GM19238 (cell line): ENCODE results near the gene PANK4.

Source experiments
- DNase-seq: peaks from one replicate; pipeline ENCODE4 v3.0.0; 2011; ENCODE audit warnings: low spot score; ENCODE audit not compliant: insufficient read length

PANK4 gene

GRCh38 chr1:2512862-2513421 lies 13.5 kb downstream of the PANK4 start:
- DNase-seq: no peak

DNA sequence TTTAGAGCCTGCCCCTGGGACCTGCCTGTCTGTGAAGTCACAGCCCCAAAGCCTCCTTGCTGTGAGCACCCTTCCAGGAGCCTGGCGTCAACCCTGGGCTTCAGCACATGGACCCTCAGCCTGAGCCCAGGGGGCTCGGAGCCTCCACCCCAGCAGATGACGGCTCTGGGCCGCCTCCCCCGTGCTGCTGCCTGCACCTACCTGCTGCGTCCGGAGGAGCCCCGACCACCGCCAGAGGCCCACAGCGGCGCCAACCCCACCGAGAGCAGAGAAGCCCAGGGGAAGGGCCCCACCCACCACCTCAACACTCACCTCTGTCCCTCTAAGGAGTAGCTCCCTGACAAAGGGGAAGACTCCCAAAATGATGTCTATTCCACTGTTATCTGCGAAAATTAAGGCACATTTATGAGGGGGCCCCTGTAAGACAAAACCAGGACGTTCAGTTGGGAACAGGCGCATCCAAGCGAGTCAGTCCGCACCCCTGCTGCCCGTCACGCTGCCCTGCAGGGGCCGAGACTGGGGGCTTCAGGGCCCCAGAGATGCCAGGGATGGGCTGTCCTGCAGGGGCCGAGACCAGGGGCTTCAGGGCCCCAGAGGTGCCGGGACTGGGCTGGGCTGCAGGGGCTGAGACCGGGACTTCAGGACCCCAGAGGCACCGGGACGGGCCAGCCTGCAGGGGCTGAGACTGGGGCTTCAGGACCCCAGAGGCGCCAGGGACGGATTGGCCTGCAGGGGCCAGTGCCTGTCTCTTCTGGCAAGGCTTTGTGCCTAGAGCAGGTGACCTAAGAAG lies 15.8 kb downstream of the PANK4 start:
- DNase-seq: no peak

GRCh38 chr1:2509589-2509988 lies 16.8 kb downstream of the PANK4 start:
- DNase-seq: no peak

GRCh38 chr1:2508751-2509150 lies 17.6 kb downstream of the PANK4 start:
- DNase-seq: no peak

DNA sequence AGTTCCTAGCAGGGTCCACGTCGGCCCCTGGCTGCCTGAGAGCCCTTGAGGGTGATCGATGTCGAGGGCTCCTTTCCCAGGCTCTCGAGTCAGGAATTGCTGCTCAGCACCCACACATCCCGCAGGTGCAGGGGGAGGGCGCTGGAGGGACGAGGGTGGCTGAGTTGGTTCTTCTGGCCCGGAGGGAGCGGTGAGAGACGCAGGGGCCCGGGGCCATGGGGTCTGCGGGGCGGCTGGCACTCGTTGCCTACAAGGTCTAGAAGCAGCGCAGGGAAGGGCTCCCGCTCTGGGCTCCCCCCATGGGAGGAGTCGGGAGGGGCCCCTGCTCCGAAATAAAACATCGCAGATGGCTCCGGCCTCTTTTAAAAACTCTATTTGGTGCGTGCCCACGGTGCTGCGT lies 18.2 kb downstream of the PANK4 start:
- DNase-seq: no peak

DNA sequence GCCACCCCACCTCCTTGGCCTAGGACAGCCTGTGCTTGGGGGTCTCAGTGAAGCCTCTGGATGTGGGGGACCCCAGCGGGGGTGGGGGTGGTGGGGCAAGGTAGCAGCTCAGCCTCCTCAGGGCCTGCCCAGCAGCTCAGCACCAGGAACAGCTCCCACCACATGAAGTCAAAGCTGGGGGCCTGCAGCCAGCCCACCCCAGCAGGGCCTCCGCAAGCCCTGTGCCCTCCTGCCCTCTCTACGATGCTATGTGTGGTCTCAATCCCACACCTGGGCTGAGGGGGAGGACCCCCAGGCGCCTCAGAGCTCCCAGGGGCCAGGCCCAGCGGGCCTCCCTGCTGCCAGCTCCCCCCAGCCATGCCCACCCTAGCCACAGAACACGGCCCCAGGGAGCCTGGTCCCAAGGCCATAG lies 18.6 kb downstream of the PANK4 start:
- DNase-seq: no peak

- no peak for DNase-seq
These were observed 19.4 kb downstream of the PANK4 start for GRCh38 chr1:2506901-2507565.

GRCh38 chr1:2506007-2506860 lies 20.2 kb downstream of the PANK4 start:
- no peak for DNase-seq

DNA sequence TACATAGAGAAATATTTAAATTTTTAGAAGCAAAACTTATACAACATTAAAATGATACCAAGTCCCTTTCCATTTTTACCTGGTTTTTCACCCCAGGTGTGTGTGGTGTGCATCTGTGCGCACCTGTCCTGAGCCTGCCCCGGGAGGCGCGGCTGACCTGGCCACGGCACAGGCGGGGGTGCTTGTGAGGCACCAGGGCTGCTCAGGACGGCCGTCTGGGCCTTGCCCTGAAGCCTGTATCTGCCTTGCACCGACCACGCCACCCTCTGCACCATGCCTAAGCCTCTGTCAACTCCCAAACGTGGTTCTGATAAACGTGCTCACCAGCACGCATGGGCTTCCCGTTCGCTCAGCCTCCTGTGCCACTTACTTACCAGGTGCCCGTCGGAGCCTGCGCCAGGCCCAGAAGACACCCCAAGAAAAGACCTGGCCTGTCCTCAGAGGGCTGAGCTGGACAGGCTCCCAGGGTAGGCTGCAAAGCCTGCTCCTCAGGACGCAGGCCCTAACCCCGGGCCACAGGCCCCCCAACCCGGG lies 20.9 kb downstream of the PANK4 start:
- no peak for DNase-seq

DNA sequence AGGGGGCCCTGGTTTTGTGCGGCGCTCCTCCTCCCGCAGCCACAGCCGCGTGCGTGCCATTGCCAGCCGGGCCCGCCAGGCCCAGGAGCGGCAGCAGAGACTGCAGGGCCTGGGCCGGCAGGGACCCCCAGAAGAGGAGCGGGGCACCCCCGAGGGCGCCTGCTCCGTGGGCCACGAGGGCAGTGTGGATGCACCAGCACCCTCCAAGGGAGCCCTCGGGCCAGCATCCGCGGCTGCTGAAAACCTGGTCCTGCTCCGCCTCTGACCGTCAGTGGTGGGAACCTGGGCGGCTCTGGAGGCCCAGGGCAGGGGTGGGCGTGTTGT lies 21.5 kb downstream of the PANK4 start:
- DNase-seq: no peak

DNA sequence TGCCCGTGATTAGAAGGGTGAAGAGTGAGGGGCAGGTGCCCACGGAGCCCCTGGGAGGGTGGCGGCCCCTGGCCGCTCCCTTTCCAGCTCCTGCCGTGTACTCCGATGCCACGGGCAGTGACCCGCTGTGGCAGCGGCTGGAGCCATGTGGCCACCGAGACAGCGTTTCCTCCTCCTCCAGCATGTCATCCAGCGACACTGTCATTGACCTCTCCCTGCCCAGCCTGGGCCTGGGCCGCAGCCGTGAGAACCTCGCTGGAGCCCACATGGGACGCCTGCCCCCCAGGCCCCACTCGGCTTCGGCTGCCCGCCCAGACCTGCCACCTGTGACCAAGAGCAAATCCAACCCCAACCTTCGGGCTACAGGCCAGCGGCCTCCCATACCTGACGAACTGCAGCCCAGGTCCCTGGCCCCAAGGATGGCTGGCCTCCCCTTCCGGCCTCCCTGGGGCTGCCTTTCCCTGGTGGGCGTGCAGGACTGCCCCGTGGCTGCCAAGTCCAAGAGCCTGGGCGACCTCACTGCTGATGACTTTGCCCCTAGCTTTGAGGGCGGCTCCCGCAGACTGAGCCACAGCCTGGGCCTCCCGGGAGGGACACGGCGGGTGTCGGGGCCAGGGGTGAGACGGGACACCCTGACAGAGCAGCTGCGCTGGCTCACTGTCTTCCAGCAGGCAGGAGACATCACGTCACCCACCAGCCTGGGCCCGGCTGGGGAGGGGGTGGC lies 22.0 kb downstream of the PANK4 start:
- DNase-seq: no peak

DNA sequence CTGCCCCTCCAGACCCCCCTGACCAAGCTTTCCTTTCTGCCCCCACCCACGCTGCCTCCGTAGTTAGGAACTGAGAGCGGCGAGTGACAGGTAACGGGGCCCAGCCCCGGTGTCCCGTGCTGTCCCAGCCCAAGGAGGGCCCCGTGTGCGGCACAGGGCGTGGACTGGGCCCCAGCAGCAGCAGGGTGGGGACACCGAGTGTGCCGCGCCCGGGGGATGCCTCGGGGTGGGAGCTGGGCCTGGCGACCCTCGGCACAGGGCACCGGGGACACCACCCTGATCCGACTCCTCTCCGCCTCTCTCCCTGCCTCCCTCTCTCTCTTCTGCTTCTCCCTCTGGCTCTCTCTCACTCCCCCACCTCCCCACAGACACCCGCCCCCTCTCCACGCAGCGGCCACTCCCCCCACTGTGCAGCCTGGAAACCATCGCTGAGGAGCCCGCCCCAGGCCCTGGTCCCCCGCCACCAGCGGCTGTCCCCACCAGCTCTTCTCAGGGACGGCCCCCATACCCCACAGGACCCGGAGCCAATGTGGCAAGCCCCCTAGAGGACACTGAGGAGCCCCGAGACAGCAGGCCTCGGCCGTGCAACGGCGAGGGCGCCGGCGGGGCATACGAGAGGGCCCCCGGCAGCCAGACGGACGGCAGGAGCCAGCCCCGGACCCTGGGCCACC lies 22.7 kb downstream of the PANK4 start:
- DNase-seq: no peak

DNA sequence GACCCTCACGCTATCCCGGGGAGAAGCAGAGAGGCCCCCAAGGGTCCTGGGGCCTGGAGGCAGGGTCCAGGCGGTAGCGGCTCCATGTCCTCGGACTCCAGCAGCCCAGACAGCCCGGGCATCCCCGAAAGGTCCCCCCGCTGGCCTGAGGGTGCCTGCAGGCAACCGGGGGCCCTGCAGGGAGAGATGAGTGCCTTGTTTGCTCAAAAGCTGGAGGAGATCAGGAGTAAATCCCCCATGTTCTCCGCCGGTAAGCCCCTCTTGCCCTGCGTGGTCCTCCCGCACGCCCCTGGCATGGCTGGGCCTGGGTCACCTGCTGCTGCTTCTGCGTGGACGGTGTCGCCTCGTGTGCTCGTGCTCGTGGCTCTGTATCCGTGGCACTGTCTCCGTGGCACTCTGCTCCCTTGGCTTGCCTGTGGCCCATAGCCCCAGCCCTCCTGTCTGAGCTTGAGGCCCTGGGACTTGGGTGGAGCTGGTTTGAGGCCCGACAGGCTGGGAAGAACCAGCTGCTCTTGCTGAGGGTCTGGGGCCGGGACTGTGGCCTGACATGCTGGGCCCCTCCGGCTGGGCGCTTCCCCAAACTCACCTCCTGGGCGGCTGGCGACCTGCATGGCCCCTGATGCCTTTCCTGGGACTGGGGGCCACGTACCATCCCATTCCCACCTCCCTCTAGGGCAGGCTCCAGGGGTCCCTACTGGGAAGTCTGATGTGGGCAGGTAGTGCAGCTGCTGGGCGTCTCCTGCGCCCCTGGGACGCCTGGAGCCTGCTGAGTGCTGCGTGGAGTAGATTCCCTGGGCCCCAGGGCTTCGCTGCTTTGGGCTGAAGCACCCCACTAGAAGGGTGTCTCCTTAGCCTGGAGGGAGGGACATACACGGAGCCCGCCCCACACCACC lies 23.5 kb downstream of the PANK4 start:
- DNase-seq: no peak

- no peak for DNase-seq
These were observed 24.2 kb downstream of the PANK4 start for GRCh38 chr1:2502210-2502609.

DNA sequence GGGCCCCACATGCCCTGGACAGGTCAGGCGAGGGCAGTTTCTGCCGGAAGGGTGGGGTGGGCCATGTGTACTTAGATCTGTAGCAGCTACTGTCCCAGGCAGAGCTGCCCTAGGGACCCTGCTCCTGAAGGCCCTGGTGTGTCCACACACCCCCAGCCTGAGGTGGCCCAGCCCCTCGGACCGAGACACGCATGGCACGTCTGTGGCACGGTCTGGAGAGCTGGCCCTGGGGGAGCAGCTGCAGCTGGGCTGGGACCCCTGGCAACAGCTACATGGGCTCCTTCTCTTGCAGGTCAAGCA lies 24.6 kb downstream of the PANK4 start:
- DNase-seq: no peak

- DNase-seq: no peak
These were observed 25.2 kb downstream of the PANK4 start for GRCh38 chr1:2501041-2501819.

- no peak for DNase-seq
These were observed 26.3 kb downstream of the PANK4 start for GRCh38 chr1:2499986-2500596.

DNA sequence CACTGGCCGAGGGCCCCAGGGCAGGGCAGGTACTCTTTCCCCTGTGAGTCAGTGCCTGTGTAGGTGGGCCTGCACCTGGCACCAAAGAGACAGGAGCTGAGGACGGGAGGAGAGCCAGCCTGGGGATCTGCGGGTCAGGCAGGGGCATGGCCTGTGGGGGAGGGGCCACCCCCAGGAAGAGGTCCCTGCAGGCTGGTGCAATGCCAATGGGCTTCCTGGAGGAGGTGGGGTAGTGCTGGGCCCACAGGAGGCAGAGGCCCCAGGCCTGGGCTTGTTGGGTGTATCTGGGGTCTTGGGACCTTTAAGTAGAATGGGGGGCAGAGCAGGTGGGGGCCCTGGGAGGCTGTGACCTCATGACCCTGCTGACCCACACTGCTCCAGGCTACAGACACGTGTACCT lies 27.1 kb downstream of the PANK4 start:
- DNase-seq: no peak
